ENCODE results near the gene COLEC11.

The COLEC11 gene

GRCh38 chr2:3584076-3584475 is 10.8 kb upstream of the COLEC11 start:
- Histone ChIP-seq H3K9ac (ENCODE audit: low read length in 5 of 5) (peak overlapping the region in 1 of 5 donors; percentile 40), H3K27ac (ENCODE audit: low read depth, low read length) (peak overlapping the region; percentile 90), H3K4me1 (ENCODE audit: control insufficient read depth in 5 of 5, insufficient read depth in 5 of 5, low read length in 5 of 5) (peaks cover 4 to 36% (median 22%) of the 10 kb centered on the region in 5 donors), H3K36me3 (ENCODE audit: control insufficient read depth in 5 of 5, insufficient read depth in 5 of 5, low read length in 5 of 5) (peaks cover 28 to 42% (median 35%) of the 10 kb centered on the region in 5 donors), H3K4me3 (ENCODE audit: low read depth in 1 of 5, low read length in 5 of 5) (no peak overlapping the region), H3K27me3 (ENCODE audit: control insufficient read depth in 5 of 5, insufficient read depth in 4 of 5, low read length in 5 of 5) (peaks cover 0 to 4% (median 0%) of the 10 kb centered on the region in 5 donors), H3K9me3 (ENCODE audit: control insufficient read depth in 5 of 5, low read length in 5 of 5) (no peaks in the 10 kb centered on the region)

- no peaks in the 10 kb centered on the region for H3K9me3 ChIP-seq (ENCODE audit: control insufficient read depth in 5 of 5, low read length in 5 of 5)
- H3K27ac ChIP-seq (ENCODE audit: low read depth, low read length): peak overlapping the region; percentile 90
- H3K4me1 ChIP-seq (ENCODE audit: control insufficient read depth in 5 of 5, insufficient read depth in 5 of 5, low read length in 5 of 5): peaks cover 4 to 34% (median 16%) of the 10 kb centered on the region in 5 donors
- peaks cover 21 to 36% (median 28%) of the 10 kb centered on the region in 5 donors for H3K36me3 ChIP-seq (ENCODE audit: control insufficient read depth in 5 of 5, insufficient read depth in 5 of 5, low read length in 5 of 5)
- H3K27me3 ChIP-seq (ENCODE audit: control insufficient read depth in 5 of 5, insufficient read depth in 4 of 5, low read length in 5 of 5): peaks cover 0 to 4% (median 0%) of the 10 kb centered on the region in 5 donors
- H3K9ac ChIP-seq (ENCODE audit: low read length in 5 of 5): peak overlapping the region in 3 of 5 donors; percentile 37 to 49 (median 40)
- peak overlapping the region in 3 of 5 donors; percentile 2 to 50 (median 45) for H3K4me3 ChIP-seq (ENCODE audit: low read depth in 1 of 5, low read length in 5 of 5)
Measured at GRCh38 chr2:3584608-3585260, 10.2 kb upstream of the COLEC11 start.

- peak overlapping the region; percentile 2 to 51 (median 46) for H3K4me3 ChIP-seq (ENCODE audit: low read depth in 1 of 5, low read length in 5 of 5)
- peaks cover 0 to 4% (median 0%) of the 10 kb centered on the region in 5 donors for H3K27me3 ChIP-seq (ENCODE audit: control insufficient read depth in 5 of 5, insufficient read depth in 4 of 5, low read length in 5 of 5)
- peak overlapping the region; percentile 90 for H3K27ac ChIP-seq (ENCODE audit: low read depth, low read length)
- peak overlapping the region in 3 of 5 donors; percentile 37 to 91 (median 56) for H3K9ac ChIP-seq (ENCODE audit: low read length in 5 of 5)
- H3K36me3 ChIP-seq (ENCODE audit: control insufficient read depth in 5 of 5, insufficient read depth in 5 of 5, low read length in 5 of 5): peaks cover 17 to 29% (median 20%) of the 10 kb centered on the region in 5 donors
- no peaks in the 10 kb centered on the region for H3K9me3 ChIP-seq (ENCODE audit: control insufficient read depth in 5 of 5, low read length in 5 of 5)
- H3K4me1 ChIP-seq (ENCODE audit: control insufficient read depth in 5 of 5, insufficient read depth in 5 of 5, low read length in 5 of 5): peaks cover 4 to 34% (median 16%) of the 10 kb centered on the region in 5 donors
Measured at GRCh38 chr2:3585261-3586109, 9.4 kb upstream of the COLEC11 start.

GRCh38 chr2:3586220-3586619 is 8.7 kb upstream of the COLEC11 start:
- peaks cover 0 to 4% (median 0%) of the 10 kb centered on the region in 5 donors for H3K27me3 ChIP-seq (ENCODE audit: control insufficient read depth in 5 of 5, insufficient read depth in 4 of 5, low read length in 5 of 5)
- no peaks in the 10 kb centered on the region for H3K9me3 ChIP-seq (ENCODE audit: control insufficient read depth in 5 of 5, low read length in 5 of 5)
- peaks cover 4 to 34% (median 16%) of the 10 kb centered on the region in 5 donors for H3K4me1 ChIP-seq (ENCODE audit: control insufficient read depth in 5 of 5, insufficient read depth in 5 of 5, low read length in 5 of 5)
- H3K9ac ChIP-seq (ENCODE audit: low read length in 5 of 5): peak overlapping the region in 1 of 5 donors; percentile 56
- H3K36me3 ChIP-seq (ENCODE audit: control insufficient read depth in 5 of 5, insufficient read depth in 5 of 5, low read length in 5 of 5): peaks cover 12 to 21% (median 14%) of the 10 kb centered on the region in 5 donors
- peak overlapping the region; percentile 90 for H3K27ac ChIP-seq (ENCODE audit: low read depth, low read length)
- H3K4me3 ChIP-seq (ENCODE audit: low read depth in 1 of 5, low read length in 5 of 5): peak overlapping the region in 1 of 5 donors; percentile 45

GRCh38 chr2:3587021-3587420 is 7.9 kb upstream of the COLEC11 start:
- Histone ChIP-seq H3K9ac (ENCODE audit: low read length in 5 of 5) (no peak overlapping the region), H3K4me3 (ENCODE audit: low read depth in 1 of 5, low read length in 5 of 5) (no peak overlapping the region), H3K27ac (ENCODE audit: low read depth, low read length) (no peak overlapping the region), H3K27me3 (ENCODE audit: control insufficient read depth in 5 of 5, insufficient read depth in 4 of 5, low read length in 5 of 5) (peaks cover 0 to 4% (median 0%) of the 10 kb centered on the region in 5 donors), H3K9me3 (ENCODE audit: control insufficient read depth in 5 of 5, low read length in 5 of 5) (no peaks in the 10 kb centered on the region), H3K4me1 (ENCODE audit: control insufficient read depth in 5 of 5, insufficient read depth in 5 of 5, low read length in 5 of 5) (peaks cover 4 to 34% (median 16%) of the 10 kb centered on the region in 5 donors), H3K36me3 (ENCODE audit: control insufficient read depth in 5 of 5, insufficient read depth in 5 of 5, low read length in 5 of 5) (peaks cover 4 to 14% (median 6%) of the 10 kb centered on the region in 5 donors)

- H3K27me3 ChIP-seq (ENCODE audit: control insufficient read depth in 5 of 5, insufficient read depth in 4 of 5, low read length in 5 of 5): peaks cover 0 to 4% (median 0%) of the 10 kb centered on the region in 5 donors
- no peaks in the 10 kb centered on the region for H3K9me3 ChIP-seq (ENCODE audit: control insufficient read depth in 5 of 5, low read length in 5 of 5)
- no peak overlapping the region for H3K9ac ChIP-seq (ENCODE audit: low read length in 5 of 5)
- H3K36me3 ChIP-seq (ENCODE audit: control insufficient read depth in 5 of 5, insufficient read depth in 5 of 5, low read length in 5 of 5): peaks cover 4 to 14% (median 4%) of the 10 kb centered on the region in 5 donors
- no peak overlapping the region for H3K4me3 ChIP-seq (ENCODE audit: low read depth in 1 of 5, low read length in 5 of 5)
- H3K4me1 ChIP-seq (ENCODE audit: control insufficient read depth in 5 of 5, insufficient read depth in 5 of 5, low read length in 5 of 5): peaks cover 4 to 34% (median 16%) of the 10 kb centered on the region in 5 donors
- H3K27ac ChIP-seq (ENCODE audit: low read depth, low read length): no peak overlapping the region
Measured at GRCh38 chr2:3587432-3587831, 7.5 kb upstream of the COLEC11 start.

- H3K27me3 ChIP-seq (ENCODE audit: control insufficient read depth in 5 of 5, insufficient read depth in 4 of 5, low read length in 5 of 5): peaks cover 0 to 4% (median 0%) of the 10 kb centered on the region in 5 donors
- no peaks in the 10 kb centered on the region for H3K9me3 ChIP-seq (ENCODE audit: control insufficient read depth in 5 of 5, low read length in 5 of 5)
- no peak overlapping the region for H3K4me3 ChIP-seq (ENCODE audit: low read depth in 1 of 5, low read length in 5 of 5)
- peaks cover under 1 to 9% (median 4%) of the 10 kb centered on the region in 5 donors for H3K36me3 ChIP-seq (ENCODE audit: control insufficient read depth in 5 of 5, insufficient read depth in 5 of 5, low read length in 5 of 5)
- H3K9ac ChIP-seq (ENCODE audit: low read length in 5 of 5): no peak overlapping the region
- no peak overlapping the region for H3K27ac ChIP-seq (ENCODE audit: low read depth, low read length)
- H3K4me1 ChIP-seq (ENCODE audit: control insufficient read depth in 5 of 5, insufficient read depth in 5 of 5, low read length in 5 of 5): peaks cover 4 to 34% (median 16%) of the 10 kb centered on the region in 5 donors
Measured at GRCh38 chr2:3588084-3588483, 6.8 kb upstream of the COLEC11 start.

- Histone ChIP-seq H3K9me3 (ENCODE audit: control insufficient read depth in 5 of 5, low read length in 5 of 5) (no peaks in the 10 kb centered on the region), H3K27ac (ENCODE audit: low read depth, low read length) (no peak overlapping the region), H3K9ac (ENCODE audit: low read length in 5 of 5) (no peak overlapping the region), H3K4me1 (ENCODE audit: control insufficient read depth in 5 of 5, insufficient read depth in 5 of 5, low read length in 5 of 5) (peaks cover 4 to 29% (median 16%) of the 10 kb centered on the region in 5 donors), H3K4me3 (ENCODE audit: low read depth in 1 of 5, low read length in 5 of 5) (no peak overlapping the region), H3K36me3 (ENCODE audit: control insufficient read depth in 5 of 5, insufficient read depth in 5 of 5, low read length in 5 of 5) (peaks cover 0 to 2% (median 2%) of the 10 kb centered on the region in 5 donors), H3K27me3 (ENCODE audit: control insufficient read depth in 5 of 5, insufficient read depth in 4 of 5, low read length in 5 of 5) (peaks cover 0 to 4% (median 0%) of the 10 kb centered on the region in 5 donors)
Measured at GRCh38 chr2:3589086-3589485, 5.8 kb upstream of the COLEC11 start.

GRCh38 chr2:3595404-3595803 is 492 bp downstream of the COLEC11 start:
- Histone ChIP-seq H3K27me3 (ENCODE audit: control insufficient read depth in 5 of 5, insufficient read depth in 4 of 5, low read length in 5 of 5) (peaks cover 0 to 4% (median 0%) of the 10 kb centered on the region in 5 donors), H3K27ac (ENCODE audit: low read depth, low read length) (no peak overlapping the region), H3K4me1 (ENCODE audit: control insufficient read depth in 5 of 5, insufficient read depth in 5 of 5, low read length in 5 of 5) (peaks cover 2 to 17% (median 8%) of the 10 kb centered on the region in 5 donors), H3K4me3 (ENCODE audit: low read depth in 1 of 5, low read length in 5 of 5) (peak overlapping the region in 3 of 5 donors; percentile 42 to 48 (median 46)), H3K36me3 (ENCODE audit: control insufficient read depth in 5 of 5, insufficient read depth in 5 of 5, low read length in 5 of 5) (no peaks in the 10 kb centered on the region), H3K9me3 (ENCODE audit: control insufficient read depth in 5 of 5, low read length in 5 of 5) (no peaks in the 10 kb centered on the region), H3K9ac (ENCODE audit: low read length in 5 of 5) (peak overlapping the region in 2 of 5 donors; percentile 6 to 26)

Measured in subcutaneous abdominal adipose tissue (tissue), 5 donors.